HEK293T (cell line): ENCODE measurements around the gene TRIM44.
A peak's percentile ranks its signal among the peaks of the same experiment; 100 is the strongest.

ENCODE experiments used
- CTCF ChIA-PET: fragments of 350-600 bp; formaldehyde crosslinking; extraction: SDS; loops from one replicate; lab custom pipeline; 2021; ENCODE audit warnings: antibody characterized with exemption, inconsistent platforms; lab: Yijun Ruan, JAX
- POLR2A ChIA-PET: fragments of 350-600 bp; formaldehyde crosslinking; extraction: SDS; loops from one replicate; lab custom pipeline; 2020; ENCODE audit warnings: antibody characterized with exemption, inconsistent platforms; lab: Yijun Ruan, JAX
- DNase-seq: peaks from one replicate; pipeline ENCODE4 v3.0.0; 2012; ENCODE audit warnings: mixed read lengths; ENCODE audit errors: extremely low spot score
- ARNT ChIP-seq: fragments of 450-650 bp; IDR thresholded peaks from 2 replicates; pipeline ENCODE4 v1.6.1; 2017; ENCODE audit warnings: mild to moderate bottlenecking
- BHLHE40 ChIP-seq: fragments of 450-650 bp; IDR thresholded peaks from 2 replicates; pipeline ENCODE4 v1.6.1; 2016; ENCODE audit warnings: mild to moderate bottlenecking, moderate library complexity, borderline replicate concordance
- CTBP1 ChIP-seq: fragments of 450-650 bp; IDR thresholded peaks from 2 replicates; pipeline ENCODE4 v1.6.1; 2016; ENCODE audit warnings: borderline replicate concordance
- ELF4 ChIP-seq: fragments of 450-650 bp; IDR thresholded peaks from 2 replicates; pipeline ENCODE4 v1.6.1; 2017; ENCODE audit warnings: antibody characterized with exemption
- FOXA1 ChIP-seq: fragments of 450-650 bp; IDR thresholded peaks from 2 replicates; pipeline ENCODE4 v1.6.1; 2016; ENCODE audit warnings: mild to moderate bottlenecking
- FOXK2 ChIP-seq: fragments of 450-650 bp; IDR thresholded peaks from 2 replicates; pipeline ENCODE4 v1.6.1; 2016; ENCODE audit warnings: mild to moderate bottlenecking
- FOXM1 ChIP-seq: fragments of 450-650 bp; IDR thresholded peaks from 2 replicates; pipeline ENCODE4 v1.6.1; 2017; ENCODE audit warnings: mild to moderate bottlenecking, borderline replicate concordance
- HDGF ChIP-seq: fragments of 450-650 bp; IDR thresholded peaks from 2 replicates; pipeline ENCODE4 v1.6.1; 2017; ENCODE audit warnings: antibody characterized with exemption, borderline replicate concordance
- L3MBTL2 ChIP-seq: fragments of 450-650 bp; conservative IDR thresholded peaks from 2 replicates; pipeline ENCODE4 v1.6.1; 2016; ENCODE audit warnings: mild to moderate bottlenecking
- LEF1 ChIP-seq: fragments of 450-650 bp; IDR thresholded peaks from 2 replicates; pipeline ENCODE4 v1.6.1; 2017; ENCODE audit warnings: mild to moderate bottlenecking, borderline replicate concordance
- NFRKB ChIP-seq: fragments of 450-650 bp; IDR thresholded peaks from 2 replicates; pipeline ENCODE4 v1.6.1; 2016; ENCODE audit warnings: mild to moderate bottlenecking, moderate library complexity
- SP1 ChIP-seq: fragments of 450-650 bp; IDR thresholded peaks from 2 replicates; pipeline ENCODE4 v1.6.1; 2017
- SUZ12 ChIP-seq: fragments of 450-650 bp; IDR thresholded peaks from 2 replicates; pipeline ENCODE4 v1.6.1; 2016; ENCODE audit warnings: mild to moderate bottlenecking
- TARDBP ChIP-seq: fragments of 450-650 bp; IDR thresholded peaks from 2 replicates; pipeline ENCODE4 v1.6.1; 2016
- ZNF384 ChIP-seq: fragments of 450-650 bp; IDR thresholded peaks from 2 replicates; pipeline ENCODE4 v1.6.1; 2016
- TF ChIP-seq, protein P1 (sequence below): fragments of 450-650 bp; IDR thresholded peaks from 2 replicates; pipeline ENCODE4 v1.6.1; 2016

The TRIM44 gene

DNA sequence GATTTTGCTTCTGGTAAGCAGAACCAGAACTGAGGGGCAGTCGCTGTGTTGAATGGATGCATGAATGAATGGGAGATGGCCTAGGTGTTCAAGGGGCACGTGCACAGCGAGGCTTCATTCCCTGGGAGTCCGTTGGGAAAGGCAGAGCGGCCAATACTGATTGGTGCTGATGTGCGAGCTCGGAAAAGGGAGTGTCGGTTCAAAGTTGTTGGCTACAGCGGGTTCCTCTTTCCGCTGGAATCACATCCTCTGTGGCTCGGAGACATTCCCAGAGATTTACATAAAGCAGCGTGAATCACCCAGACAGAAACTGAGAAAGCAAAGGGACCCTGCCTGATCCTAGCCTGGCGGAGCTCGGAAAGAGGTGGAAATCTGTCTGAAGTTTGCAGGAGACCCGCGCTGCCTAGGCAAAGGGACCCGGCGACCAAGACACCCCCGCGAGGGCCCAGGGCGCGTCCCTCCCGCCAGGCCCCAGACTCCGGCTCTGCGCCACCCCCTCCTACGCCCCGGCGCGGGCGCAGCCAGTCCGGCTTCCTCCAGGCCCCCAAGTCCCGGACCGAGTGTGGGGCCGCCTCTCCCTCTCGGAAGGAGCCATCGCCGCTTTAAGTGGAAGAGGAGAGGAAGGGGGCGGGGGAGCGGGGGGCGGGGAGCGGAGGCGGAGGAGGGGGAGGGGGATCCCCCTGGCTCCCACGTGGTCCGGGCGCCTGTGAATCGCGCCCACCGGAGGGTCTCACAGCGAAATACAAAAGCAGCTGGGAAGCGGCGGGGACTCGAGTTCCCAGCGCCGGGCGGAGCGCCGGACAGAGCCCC lies 44.7 kb upstream of the TRIM44 start, which contains the start of gene FJX1:
Gene FJX1 (plus strand): TSS at position 774 of the 810 bp plus-strand sequence. CDS start 177 bp downstream, outside the sequence.
- CTCF ChIA-PET: interaction anchor here (0.6 to 1.0 kb wide), 2 partner anchors 204 to 236 kb away, joined by 3 to 4 read pairs; no protein-coding TSS in a partner anchor
- TF ChIP-seq FOXM1 (no peak), L3MBTL2 (peak; percentile 95)
- peak; percentile 74 for DNase-seq
- POLR2A ChIA-PET: interaction anchor here (0.7 to 3.2 kb wide), 8 partner anchors 11 to 641 kb away, joined by 3 to 21 read pairs (median 4); partner anchors contain the start of genes PAMR1 and TRIM44

DNA sequence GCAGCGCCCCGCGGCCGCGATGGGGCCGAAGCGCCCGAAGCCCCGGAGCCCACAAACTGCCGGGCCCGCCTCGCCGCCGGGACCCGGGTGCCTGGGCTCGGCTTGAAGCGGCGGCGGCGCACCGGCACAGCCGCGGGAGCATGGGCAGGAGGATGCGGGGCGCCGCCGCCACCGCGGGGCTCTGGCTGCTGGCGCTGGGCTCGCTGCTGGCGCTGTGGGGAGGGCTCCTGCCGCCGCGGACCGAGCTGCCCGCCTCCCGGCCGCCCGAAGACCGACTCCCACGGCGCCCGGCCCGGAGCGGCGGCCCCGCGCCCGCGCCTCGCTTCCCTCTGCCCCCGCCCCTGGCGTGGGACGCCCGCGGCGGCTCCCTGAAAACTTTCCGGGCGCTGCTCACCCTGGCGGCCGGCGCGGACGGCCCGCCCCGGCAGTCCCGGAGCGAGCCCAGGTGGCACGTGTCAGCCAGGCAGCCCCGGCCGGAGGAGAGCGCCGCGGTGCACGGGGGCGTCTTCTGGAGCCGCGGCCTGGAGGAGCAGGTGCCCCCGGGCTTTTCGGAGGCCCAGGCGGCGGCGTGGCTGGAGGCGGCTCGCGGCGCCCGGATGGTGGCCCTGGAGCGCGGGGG lies 44.0 kb upstream of the TRIM44 start:
- CTCF ChIA-PET: interaction anchor here (1.0 kb wide), 1 partner anchor 203 kb away, joined by 3 read pairs; no protein-coding TSS in a partner anchor
- TF ChIP-seq HDGF: no peak
- no peak for TF ChIP-seq ELF4
- no peak for TF ChIP-seq FOXA1
- TF ChIP-seq NFRKB: no peak
- TF ChIP-seq, protein P1, sequence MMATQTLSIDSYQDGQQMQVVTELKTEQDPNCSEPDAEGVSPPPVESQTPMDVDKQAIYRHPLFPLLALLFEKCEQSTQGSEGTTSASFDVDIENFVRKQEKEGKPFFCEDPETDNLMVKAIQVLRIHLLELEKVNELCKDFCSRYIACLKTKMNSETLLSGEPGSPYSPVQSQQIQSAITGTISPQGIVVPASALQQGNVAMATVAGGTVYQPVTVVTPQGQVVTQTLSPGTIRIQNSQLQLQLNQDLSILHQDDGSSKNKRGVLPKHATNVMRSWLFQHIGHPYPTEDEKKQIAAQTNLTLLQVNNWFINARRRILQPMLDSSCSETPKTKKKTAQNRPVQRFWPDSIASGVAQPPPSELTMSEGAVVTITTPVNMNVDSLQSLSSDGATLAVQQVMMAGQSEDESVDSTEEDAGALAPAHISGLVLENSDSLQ: no peak
- no peak for TF ChIP-seq CTBP1
- TF ChIP-seq FOXM1: no peak
- TF ChIP-seq L3MBTL2: no peak
- no peak for TF ChIP-seq SP1
- no peak for TF ChIP-seq FOXK2
- TF ChIP-seq BHLHE40: no peak
- peak; percentile 38 for DNase-seq
- POLR2A ChIA-PET: interaction anchor here (0.9 to 3.2 kb wide), 10 partner anchors 11 to 640 kb away, joined by 3 to 21 read pairs (median 5); partner anchors contain the start of genes PAMR1 and TRIM44

DNA sequence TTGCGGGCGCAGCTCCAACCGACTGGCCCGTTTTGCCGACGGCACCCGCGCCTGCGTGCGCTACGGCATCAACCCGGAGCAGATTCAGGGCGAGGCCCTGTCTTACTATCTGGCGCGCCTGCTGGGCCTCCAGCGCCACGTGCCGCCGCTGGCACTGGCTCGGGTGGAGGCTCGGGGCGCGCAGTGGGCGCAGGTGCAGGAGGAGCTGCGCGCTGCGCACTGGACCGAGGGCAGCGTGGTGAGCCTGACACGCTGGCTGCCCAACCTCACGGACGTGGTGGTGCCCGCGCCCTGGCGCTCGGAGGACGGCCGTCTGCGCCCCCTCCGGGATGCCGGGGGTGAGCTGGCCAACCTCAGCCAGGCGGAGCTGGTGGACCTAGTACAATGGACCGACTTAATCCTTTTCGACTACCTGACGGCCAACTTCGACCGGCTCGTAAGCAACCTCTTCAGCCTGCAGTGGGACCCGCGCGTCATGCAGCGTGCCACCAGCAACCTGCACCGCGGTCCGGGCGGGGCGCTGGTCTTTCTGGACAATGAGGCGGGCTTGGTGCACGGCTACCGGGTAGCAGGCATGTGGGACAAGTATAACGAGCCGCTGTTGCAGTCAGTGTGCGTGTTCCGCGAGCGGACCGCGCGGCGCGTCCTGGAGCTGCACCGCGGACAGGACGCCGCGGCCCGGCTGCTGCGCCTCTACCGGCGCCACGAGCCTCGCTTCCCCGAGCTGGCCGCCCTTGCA lies 43.3 kb upstream of the TRIM44 start:
- TF ChIP-seq L3MBTL2: peak; percentile 78
- TF ChIP-seq FOXM1: no peak
- TF ChIP-seq FOXK2: no peak
- ChIA-PET POLR2A (interaction anchor here (1.0 to 3.2 kb wide), 10 partner anchors 10 to 639 kb away, joined by 3 to 21 read pairs (median 5); partner anchors contain the start of gene TRIM44), CTCF (interaction anchor here (1.7 kb wide), 1 partner anchor 203 kb away, joined by 9 read pairs; no protein-coding TSS in a partner anchor)
- peak; percentile 27 for DNase-seq

DNA sequence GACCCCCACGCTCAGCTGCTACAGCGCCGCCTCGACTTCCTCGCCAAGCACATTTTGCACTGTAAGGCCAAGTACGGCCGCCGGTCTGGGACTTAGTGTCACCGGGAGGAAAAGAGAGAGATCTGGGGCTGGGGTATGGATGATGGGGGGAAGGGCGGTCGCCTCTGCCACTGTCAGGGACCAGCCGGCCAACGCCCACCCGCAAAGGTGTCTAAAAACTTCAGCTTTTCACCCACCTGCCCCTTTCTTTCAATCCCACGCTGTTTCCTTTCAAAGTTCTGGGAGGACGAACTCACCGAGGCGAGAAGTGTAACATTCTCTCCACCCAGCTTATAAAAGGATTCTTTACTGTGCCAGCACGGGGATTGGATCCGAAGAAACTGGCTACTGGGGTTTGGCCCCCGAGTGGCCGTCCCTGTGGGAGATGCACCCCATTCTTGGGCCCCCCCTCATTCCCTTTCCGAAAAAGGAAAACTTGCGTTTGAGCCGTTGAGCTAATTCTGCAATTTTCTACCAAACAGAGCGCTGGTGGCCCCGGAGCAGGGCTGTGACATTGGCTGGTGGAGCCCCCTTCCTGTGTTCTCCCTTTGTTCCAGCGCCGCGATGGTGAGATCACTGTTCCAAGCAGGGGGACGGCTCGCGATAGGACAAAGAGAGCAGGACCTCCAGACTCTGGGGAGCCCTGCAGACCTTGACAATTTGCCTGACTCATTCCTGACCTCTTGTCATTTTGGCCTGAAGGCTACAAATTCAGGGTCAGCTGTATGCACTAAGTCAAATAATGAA lies 42.5 kb upstream of the TRIM44 start:
- ChIA-PET CTCF (interaction anchor here (1.7 kb wide), 1 partner anchor 202 kb away, joined by 9 read pairs; no protein-coding TSS in a partner anchor), POLR2A (interaction anchor here (1.0 to 3.2 kb wide), 10 partner anchors 9 to 202 kb away, joined by 3 to 21 read pairs (median 5); partner anchors contain the start of gene TRIM44)
- DNase-seq: peak; percentile 36
- TF ChIP-seq FOXA1: no peak
- no peak for TF ChIP-seq SUZ12
- no peak for TF ChIP-seq FOXK2
- TF ChIP-seq BHLHE40: no peak
- no peak for TF ChIP-seq NFRKB
- TF ChIP-seq, protein P1: no peak
- no peak for TF ChIP-seq LEF1
- TF ChIP-seq ZNF384: no peak
- no peak for TF ChIP-seq ELF4

DNA sequence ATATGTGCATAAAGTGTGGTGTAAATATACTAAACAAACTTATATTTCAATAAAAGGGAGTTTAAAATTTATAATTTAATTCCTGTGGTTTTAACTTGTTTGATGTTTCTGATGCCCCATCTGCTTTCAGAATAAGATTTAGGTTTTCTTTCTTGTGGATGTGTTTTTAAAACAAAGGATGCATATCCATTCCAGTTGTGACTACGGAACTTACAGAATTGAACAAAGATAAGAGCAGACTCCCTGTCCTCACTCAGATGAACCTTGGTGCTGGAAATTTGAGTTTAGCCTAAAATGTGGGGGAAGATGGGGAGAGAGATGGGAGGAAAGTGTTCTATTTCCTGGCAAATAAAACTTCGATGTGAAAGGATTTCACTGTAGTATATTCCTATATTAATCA lies 41.8 kb upstream of the TRIM44 start:
- CTCF ChIA-PET: interaction anchor here (1.0 to 1.7 kb wide), 2 partner anchors 201 kb away, joined by 6 to 9 read pairs; no protein-coding TSS in a partner anchor
- DNase-seq: no peak
- POLR2A ChIA-PET: interaction anchor here (1.1 to 3.2 kb wide), 5 partner anchors 9 to 201 kb away, joined by 3 to 21 read pairs (median 8); no protein-coding TSS in a partner anchor
- TF ChIP-seq, protein P1: no peak
- TF ChIP-seq FOXM1 (no peak), FOXA1 (no peak), FOXK2 (no peak), CTBP1 (no peak), SUZ12 (no peak), SP1 (no peak), ZNF384 (no peak), HDGF (no peak), BHLHE40 (no peak), TARDBP (no peak), LEF1 (no peak), ELF4 (no peak), ARNT (no peak), NFRKB (no peak), L3MBTL2 (no peak)
